ENCODE results near the gene SSTR5. TPM values are rescaled to one million over a fixed set of nuclear protein-coding genes. Genes with fewer than 3 reads are reported as not detected.

SSTR5 gene
- total RNA-seq, 1 donor from 2014 or later, result 20.8 TPM

DNA sequence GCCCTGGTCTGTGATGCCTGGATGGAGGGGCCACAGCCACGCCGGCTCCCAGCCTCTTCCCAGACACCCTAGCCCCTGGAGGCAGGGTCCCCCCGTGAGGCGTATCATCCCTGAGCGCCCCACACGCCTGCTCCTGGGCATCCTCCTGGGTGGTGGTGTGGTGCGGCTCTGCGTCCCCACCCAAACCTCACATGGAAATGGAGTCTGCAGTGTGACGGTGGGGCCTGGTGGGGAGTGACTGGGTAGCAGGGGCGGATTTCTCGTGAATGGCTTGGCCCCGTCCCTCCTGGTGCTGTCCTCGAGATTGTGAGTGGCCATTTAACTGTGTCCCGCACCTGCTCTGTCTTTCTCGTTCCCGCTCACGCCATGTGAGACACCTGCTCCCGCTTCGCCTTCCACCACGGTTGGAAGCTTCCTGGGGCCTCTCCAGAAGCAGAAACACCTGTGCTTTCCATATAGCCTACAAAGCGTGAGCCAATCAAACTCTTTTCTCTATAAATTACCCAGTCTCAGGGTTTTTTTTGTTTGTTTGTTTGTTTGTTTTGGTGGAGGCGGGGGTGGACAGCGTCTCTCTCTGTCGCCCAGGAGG, 5.9 kb upstream of the SSTR5 start:
- no peak for DNase-seq
- ATAC-seq (ENCODE audit: poor library complexity), result no peak
- intact Hi-C loops (cut with DNase I), result no loop called here

DNA sequence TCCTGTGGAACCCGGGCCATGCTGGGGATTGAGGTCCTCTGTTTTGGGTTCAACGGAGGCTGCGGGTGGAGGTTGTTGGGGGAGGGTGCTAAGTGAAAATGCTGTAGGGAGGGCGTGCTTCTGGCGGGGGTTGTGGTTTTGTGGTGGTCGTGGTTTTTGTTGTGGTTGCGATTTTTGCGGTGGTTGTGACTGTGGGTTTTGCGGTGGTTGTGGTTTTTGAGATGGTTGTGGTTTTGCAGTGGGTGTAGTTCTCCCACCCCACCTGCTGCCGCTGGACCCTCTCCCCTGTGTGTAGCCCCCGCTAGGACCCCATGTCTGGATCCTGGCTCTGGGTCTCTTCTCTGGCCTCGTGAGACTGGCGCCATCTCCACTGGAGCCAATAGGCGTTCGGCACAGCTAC, 4.9 kb upstream of the SSTR5 start:
- ATAC-seq (ENCODE audit: poor library complexity), result no peak
- DNase-seq, result no peak
- intact Hi-C loops (cut with DNase I), result no loop called here

DNA sequence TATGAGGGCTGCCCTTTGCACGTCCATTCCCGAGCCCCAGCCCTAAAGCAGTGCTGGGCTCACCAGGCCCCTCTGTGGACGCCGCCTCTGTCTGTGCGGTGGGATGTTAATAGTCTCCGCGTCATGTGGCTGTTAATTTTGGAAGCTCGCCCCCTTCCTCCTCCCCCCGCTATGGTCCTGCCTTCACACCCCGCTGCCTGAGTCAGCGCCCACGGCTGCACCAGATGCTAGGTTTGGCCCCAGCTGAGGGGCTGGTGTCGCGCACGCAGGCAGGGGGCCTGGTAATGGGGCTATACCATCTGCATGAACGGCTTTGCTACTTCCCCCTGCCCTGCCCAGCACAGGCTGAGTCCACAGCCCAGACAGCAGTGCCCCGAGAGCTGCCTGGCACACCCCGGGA, 4.1 kb upstream of the SSTR5 start:
- intact Hi-C loops (cut with DNase I), result no loop called here
- DNase-seq, result no peak
- ATAC-seq (ENCODE audit: poor library complexity), result no peak

DNA sequence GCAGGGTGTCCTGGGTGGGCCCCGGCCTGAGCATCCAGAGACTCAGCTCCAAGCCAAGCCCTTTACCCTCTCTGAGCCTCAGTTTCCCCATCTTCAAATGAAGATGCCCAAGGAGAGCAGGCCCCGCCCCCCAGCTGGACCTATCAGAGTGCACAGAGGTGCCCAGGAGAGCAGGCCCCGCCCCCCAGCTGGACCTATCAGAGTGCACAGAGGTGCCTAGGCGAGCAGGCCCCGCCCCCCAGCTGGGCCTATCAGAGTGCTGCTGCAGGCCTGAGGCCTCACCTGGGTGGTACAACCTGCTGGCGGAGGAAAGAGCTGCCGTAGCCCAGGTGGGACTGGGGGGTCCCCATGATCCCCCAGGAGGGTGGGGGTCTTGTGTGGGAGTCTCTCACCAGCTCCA, 3.4 kb upstream of the SSTR5 start:
- DNase-seq, result no peak
- intact Hi-C loops (cut with DNase I), result no loop called here
- ATAC-seq (ENCODE audit: poor library complexity), result no peak

DNA sequence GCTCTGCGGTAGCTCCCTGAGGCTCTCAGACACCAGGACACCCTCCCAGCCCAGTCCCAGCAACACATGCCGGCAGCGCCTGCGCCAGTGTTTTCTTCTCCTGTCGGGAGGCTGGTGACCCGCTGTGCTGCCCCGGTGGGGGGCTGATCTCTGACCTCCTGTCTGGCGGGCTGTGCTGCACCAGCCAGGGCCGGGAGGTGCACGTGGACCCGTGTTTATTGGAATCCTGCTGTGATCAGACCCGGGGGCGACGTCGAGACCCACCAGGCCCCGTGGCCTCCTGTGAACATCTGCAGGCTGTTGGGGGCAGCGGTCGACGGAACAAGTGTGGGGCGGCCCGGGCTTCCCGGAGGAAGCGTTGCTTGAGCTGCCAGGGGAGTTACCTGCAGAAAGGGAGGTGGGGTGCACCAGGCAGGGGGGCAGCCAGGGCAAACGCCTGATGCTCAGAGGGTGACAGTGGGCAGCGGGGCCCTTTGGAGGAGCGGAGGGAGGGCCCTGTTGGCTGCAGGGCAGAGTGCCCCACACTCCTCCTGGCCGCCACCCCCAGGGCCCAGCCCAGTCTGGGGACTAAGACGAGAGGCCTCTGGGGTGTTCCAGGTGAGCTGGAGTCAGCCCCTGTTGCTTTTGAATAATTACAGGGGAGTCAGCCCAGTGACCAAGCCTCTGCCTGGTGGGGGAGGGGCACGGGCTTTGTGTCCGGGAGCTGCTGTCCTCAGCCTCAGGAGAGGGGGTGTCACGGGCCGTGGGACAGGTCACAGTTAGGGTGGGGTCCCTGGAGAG, 2.3 kb upstream of the SSTR5 start:
- DNase-seq (no peak), ATAC-seq (ENCODE audit: poor library complexity) (no peak)
- intact Hi-C loops (cut with DNase I), result no loop called here

DNA sequence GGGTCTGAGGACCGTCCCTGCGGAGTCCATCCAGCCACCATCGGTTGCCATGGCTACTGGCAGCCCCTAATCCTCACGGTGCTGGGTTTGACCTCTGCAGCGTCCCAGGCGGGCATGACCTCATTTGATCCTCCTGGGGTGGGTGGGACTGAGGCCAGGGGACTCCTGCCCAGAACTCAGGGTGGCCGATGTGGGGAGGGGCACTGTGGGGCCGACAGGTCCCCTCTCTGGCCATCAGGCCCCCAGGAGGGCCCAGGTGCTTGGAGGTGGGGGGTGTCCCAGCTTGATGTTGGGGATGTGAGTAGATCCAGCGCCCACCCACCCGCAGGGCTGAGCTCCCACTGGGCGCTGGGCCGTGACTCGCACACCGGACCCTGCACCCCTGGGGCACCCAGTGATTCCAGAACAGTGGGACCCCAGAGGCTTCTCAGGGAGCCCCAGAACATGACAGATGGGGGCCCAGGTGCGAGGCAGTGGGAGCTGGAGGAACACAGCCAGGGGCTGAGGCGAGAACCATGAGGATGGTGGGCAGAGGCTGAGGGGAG, 1.6 kb upstream of the SSTR5 start:
- DNase-seq (no peak), ATAC-seq (ENCODE audit: poor library complexity) (no peak)
- intact Hi-C loops (cut with DNase I), result no loop called here

DNA sequence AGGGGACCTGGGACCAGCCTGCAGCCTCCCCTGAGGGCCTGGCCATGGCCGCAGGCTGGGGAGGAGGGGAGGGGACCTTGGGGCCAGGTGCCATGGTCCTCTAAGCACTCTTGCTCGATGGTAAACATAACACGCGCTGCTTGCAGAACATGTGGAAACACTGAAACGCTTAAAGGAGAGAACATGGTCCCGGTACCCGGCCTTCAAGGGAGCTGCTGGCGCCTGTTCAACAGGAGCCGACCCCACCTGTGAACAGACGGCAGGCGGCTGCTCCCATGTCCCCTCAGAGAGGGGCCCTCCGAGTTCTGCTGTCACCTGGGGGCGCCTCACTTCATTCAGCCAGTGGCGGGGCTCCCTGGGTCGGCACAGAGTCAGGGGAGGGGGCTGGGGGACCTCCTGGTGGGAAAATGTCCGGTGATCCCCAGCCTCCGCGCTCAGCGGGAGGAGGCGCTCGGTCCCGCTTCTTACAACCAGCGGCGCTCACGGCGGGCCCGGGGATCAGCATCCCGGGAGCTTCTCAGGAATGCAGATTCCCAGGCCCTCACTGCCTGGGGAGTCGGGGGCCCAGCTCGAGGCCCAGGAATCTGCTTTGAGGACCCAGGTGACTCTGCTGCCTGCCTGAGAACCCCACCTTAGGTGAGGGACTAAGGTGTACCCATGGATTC, 854 bp upstream of the SSTR5 start:
- DNase-seq, result no peak
- no peak for ATAC-seq (ENCODE audit: poor library complexity)
- intact Hi-C loops (cut with DNase I), result no loop called here

DNA sequence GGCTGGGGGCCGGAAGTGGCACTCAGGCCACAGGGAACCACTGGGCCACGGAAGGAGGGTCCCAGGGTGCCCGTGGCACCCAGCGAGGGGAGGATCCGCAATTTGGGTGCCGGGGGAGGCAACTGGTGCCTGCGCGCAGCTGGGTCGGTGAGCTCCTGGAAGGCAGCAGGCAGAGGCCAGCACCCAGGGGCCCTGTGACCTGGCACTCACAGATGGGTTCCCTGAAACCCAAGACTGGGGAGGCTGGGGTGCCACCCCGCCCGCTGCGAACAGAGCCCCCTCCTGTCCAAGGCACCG, 663 bp downstream of the SSTR5 start:
- intact Hi-C loops (cut with DNase I), result no loop called here
- no peak for DNase-seq

DNA sequence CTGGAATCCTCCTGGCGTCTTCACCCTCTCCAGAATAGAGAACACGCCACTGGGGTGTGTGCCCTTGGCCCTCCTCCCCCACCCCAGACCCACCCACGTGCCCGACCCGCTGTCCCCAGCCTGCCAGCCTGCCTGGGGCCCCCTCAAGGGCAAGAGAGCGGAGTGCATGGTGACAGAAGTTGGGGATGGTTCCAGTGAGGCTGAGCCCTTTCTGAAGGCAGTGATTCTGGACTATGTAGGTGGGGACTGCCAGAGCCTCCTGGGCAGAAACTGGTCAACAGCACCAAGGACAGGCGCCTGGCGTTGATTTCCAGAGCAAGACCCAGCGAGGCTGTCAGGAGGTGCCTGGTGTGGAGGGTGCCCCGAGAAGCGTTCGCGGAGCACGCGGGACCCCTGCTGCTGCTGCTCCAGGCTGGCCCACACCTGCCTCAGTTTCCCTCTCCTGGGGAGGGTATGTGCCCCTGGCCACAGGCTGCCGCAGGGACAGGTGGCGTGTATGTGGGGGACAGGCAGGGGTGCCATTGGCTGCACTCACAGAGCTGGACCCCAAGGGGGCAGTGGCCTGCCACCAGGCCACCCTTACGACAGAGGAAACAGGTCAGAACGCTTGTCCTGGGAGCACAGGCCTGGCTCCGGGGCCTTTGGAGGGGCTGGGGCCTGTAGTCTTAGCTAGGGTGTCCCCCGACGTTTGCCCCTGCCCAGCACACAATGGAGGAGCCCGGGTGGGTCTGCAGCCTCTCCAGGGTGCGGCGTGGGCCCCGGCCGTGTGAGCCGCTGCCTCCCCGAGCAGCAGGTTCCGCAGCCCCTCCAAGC, 1.2 kb downstream of the SSTR5 start:
- DNase-seq (no peak), ATAC-seq (ENCODE audit: poor library complexity) (peak; percentile 67)
- intact Hi-C loops (cut with DNase I), result no loop called here

More for the DNA sequence above, 663 bp downstream of the SSTR5 start:
- ATAC-seq (ENCODE audit: poor library complexity), result no peak

DNA sequence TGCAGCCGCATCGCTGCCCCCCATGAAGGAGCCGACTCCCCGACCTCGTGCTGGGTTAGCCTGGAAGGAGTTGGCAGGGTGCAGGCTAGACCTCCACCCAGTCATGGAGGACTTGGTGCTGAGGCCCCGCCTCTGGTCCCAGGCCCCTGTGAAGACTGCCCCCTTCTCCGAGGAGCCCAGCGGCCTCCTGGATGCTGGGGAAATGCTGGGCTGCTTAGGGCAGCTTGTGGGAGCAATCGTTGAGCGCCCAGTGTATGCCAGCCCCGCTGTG, 1.8 kb downstream of the SSTR5 start:
- ATAC-seq (ENCODE audit: poor library complexity) (no peak), DNase-seq (no peak)
- intact Hi-C loops (cut with DNase I), result no loop called here

DNA sequence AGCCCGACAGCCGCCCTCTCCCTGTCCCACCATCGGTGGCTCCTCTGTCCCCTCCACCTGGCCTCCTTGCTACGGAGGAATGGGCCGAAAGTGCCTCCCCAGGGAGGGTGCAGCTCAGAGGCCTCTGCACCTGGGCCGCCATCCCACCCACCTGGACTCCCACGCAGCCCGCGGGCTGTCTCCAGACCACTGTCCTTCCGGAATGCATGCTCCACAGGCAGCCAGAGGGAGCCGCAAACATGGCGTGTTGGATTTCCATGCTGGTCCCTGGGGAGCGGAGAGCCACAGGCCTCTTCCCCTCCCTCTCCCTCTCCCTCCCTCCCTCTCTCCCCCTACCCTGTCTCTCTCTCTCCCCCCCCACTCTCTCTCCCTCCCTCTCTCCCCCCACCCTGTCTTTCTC, 3.0 kb downstream of the SSTR5 start:
- no peak for DNase-seq
- ATAC-seq (ENCODE audit: poor library complexity), result no peak
- intact Hi-C loops (cut with DNase I), result no loop called here

DNA sequence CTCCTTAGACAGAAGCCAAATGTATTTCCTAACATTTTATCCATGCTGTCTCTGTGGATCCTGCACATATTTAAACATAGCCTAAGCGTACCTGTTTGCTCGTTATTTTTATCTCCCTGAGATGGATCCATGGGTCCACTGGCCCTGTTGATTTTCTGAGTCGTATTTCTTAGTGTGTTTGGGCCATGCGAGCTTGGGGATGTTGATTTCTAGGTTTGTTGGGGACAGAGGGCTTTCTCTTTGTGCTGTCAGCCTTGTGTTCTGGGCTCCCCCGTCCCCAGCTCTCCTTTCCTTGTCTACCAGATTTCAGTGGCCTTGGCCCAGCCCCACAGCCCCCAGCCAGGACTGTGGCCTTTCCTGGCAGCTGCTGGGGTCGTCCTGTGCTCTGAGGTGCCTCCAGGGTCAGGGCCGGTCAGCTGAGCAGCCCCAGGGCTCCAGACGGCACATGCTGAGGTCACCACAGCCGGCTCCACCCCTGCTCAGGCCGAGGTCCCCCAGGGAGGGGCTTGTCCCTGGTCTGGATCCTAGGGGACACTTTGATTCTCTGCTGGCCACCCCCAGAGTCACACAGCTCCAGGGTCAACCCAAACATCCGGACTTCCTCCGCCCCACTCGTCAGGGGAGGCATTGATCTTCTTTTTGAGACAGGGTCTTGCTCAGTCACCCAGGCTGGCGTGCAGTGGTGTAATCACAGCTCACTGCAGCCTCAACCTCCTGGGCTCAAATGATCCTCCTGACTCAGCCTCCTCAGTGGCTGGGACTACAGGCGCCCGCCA, 4.4 kb downstream of the SSTR5 start:
- ATAC-seq (ENCODE audit: poor library complexity), result no peak
- intact Hi-C loops (cut with DNase I), result no loop called here
- DNase-seq, result no peak

DNA sequence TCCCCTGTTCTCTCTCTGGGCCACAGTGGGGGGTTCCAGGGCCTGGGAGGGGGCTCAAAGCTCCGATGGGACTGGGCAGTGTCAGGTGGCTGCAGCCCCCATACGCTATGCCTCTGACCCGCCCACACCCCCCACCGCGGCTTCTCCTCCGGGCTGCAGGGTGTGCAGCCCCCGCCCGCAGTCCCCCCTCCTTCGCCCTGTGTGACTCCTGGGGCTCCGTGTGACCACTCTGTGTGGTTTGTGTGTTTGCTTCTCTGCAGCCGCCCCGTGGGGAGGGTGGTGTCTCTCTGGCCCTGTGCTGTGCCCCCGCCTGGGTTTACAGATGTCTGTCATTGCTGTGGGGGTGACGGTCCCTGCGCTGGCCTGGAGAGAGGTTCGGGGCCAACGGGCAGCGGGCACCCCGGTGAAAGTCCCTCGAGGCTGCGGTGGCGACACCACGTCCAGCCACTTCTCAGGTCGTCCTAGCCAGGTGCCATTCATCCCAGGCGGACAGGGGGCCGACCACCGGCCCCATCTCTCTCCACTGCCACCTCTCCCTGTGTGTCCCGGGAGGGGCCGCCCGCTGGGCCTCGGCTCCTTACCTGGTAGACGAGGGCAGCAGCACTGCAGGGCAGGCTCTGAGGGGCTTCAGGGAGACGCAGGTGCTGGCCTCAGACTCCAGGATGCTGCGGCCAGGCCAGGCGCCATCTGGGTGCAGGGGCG, 5.5 kb downstream of the SSTR5 start:
- intact Hi-C loops (cut with DNase I), result no loop called here
- no peak for DNase-seq
- no peak for ATAC-seq (ENCODE audit: poor library complexity)

DNA sequence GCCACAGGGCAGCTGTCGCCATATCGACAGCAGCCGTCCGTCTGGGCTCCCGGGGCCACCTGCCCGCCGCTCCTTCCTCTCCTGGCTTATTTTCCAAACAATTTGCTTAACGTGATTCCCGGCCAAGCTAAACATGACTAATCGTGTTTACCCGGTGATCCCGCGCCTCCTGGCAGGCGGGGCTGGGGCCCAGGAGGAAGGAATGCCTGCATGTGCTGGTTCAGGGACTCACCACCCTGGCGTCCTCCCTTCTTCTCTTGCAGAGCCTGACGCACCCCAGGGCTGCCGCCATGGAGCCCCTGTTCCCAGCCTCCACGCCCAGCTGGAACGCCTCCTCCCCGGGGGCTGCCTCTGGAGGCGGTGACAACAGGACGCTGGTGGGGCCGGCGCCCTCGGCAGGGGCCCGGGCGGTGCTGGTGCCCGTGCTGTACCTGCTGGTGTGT, 6.1 kb downstream of the SSTR5 start:
- ATAC-seq (ENCODE audit: poor library complexity), result no peak
- no peak for DNase-seq
- intact Hi-C loops (cut with DNase I), result no loop called here

DNA sequence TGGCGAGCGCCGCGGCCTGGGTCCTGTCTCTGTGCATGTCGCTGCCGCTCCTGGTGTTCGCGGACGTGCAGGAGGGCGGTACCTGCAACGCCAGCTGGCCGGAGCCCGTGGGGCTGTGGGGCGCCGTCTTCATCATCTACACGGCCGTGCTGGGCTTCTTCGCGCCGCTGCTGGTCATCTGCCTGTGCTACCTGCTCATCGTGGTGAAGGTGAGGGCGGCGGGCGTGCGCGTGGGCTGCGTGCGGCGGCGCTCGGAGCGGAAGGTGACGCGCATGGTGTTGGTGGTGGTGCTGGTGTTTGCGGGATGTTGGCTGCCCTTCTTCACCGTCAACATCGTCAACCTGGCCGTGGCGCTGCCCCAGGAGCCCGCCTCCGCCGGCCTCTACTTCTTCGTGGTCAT, 6.8 kb downstream of the SSTR5 start:
- ATAC-seq (ENCODE audit: poor library complexity) (no peak), DNase-seq (no peak)
- intact Hi-C loops (cut with DNase I), result no loop called here

DNA sequence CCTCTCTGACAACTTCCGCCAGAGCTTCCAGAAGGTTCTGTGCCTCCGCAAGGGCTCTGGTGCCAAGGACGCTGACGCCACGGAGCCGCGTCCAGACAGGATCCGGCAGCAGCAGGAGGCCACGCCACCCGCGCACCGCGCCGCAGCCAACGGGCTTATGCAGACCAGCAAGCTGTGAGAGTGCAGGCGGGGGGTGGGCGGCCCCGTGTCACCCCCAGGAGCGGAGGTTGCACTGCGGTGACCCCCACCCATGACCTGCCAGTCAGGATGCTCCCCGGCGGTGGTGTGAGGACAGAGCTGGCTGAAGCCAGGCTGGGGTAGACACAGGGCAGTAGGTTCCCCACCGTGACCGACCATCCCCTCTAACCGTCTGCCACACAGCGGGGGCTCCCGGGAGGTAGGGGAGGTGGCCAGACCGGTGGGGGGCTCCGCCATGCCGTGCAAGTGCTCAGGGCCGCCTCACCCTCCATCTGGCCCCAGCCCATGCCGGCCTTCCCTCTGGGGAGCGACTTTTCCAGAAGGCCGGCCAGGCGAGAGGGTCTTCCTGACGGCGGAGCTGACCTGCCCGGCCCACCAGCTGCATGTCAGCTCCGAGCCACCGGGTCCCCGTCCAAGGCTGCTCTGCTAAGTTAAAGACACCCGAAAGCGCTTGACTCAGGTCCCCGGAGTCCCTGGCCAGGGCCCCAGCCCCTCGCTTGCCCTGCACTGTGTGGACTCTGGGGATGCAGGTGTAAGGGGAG, 7.4 kb downstream of the SSTR5 start:
- DNase-seq (no peak), ATAC-seq (ENCODE audit: poor library complexity) (no peak)
- intact Hi-C loops (cut with DNase I), result no loop called here

DNA sequence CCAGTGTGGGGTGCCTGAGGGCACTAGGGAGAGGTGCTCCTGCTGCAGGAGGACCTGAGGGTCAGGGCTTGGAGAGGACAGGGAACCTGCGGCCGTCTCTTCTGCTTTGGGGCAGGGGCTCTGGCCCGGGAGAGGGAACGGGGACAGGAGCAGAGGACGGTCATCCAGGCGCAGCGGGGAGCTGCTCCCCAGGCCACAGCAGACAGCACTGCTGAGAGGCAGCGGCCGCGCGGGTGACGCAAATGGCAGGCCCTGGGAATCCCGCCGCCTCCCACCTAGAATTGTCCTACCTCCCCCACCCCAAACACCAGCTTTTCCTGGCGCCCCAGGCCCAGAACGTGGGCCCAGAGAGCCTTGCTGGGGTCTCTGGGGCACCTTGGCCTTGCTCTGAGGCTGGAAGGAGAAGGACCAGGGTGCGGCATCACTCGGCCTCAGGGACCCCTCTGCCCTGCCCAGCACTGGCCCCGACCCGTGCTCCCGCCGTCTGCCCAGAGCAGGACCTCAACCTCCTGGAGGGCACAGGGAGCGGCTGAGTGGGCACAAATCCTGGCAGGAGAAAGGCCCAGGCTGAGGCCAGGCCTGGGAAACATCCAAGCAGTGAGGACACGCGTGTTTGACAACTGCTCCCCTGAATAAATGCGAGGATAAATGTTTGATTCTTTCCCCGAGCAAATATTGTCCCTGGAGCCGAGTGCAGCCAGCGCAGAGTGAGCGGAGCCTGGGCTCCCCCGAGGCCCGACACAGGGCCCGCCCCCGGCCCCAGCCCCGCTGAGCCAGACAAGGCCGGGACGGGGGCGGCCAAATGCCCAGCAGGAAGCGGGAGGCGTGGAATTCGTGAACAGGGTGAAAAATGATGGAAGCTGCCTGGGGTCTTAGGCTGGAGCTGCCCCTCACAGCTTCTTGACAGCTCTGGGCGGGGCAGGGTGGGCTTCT, 8.5 kb downstream of the SSTR5 start:
- intact Hi-C loops (cut with DNase I), result no loop called here
- DNase-seq (no peak), ATAC-seq (ENCODE audit: poor library complexity) (no peak)
